Spleen (tissue), 11 donors: Measurements from ENCODE around the gene NCOA1. TPM values are rescaled to one million over a fixed set of nuclear protein-coding genes. Genes with fewer than 3 reads are reported as not detected.

ENCODE experiments used
- DNase-seq: peaks from one replicate; pipeline ENCODE4 v3.0.0-alpha.2; 2020
- H3K27ac ChIP-seq, 8 donors: fragments of 200-600 bp; sonication (generic) in 7 of 8; 1 replicate in 4 of 8; 2 replicates in 4 of 8; pipeline versions ENCODE4 v1.5.0 to v1.8.0; 2016 to 2021; ENCODE audit warnings: inconsistent platforms in 4 of 8, mild to moderate bottlenecking in 4 of 8, moderate library complexity in 1 of 8
- H3K27me3 ChIP-seq, 7 donors: fragments of 200-600 bp; sonication (generic) in 6 of 7; replicated peaks in 1 of 7; 1 replicate in 4 of 7; 2 replicates in 3 of 7; pipeline versions ENCODE4 v1.5.0 to v1.8.0; 2016 to 2021; ENCODE audit warnings: inconsistent platforms in 3 of 7, mild to moderate bottlenecking in 1 of 7
- H3K36me3 ChIP-seq, 6 donors: fragments of 200-600 bp; sonication (generic) in 5 of 6; 1 replicate in 4 of 6; 2 replicates in 2 of 6; pipeline versions ENCODE4 v1.5.0 to v1.8.0; 2016 to 2021; ENCODE audit warnings: inconsistent platforms in 2 of 6
- H3K4me1 ChIP-seq, 6 donors: fragments of 200-600 bp; sonication (generic) in 5 of 6; 1 replicate in 3 of 6; 2 replicates in 3 of 6; pipeline versions ENCODE4 v1.5.0 to v1.8.0; 2016 to 2021; ENCODE audit warnings: inconsistent platforms in 3 of 6
- H3K4me3 ChIP-seq, 8 donors: fragments of 200-600 bp; sonication (generic) in 7 of 8; 1 replicate in 4 of 8; 2 replicates in 4 of 8; pipeline versions ENCODE4 v1.5.0 to v1.8.0; 2016 to 2021; ENCODE audit warnings: inconsistent platforms in 4 of 8, mild to moderate bottlenecking in 4 of 8, moderate library complexity in 2 of 8
- H3K9me3 ChIP-seq, 8 donors: fragments of 200-600 bp; sonication (generic) in 7 of 8; 1 replicate in 4 of 8; 2 replicates in 4 of 8; pipeline versions ENCODE4 v1.5.0 to v1.8.0; 2016 to 2021; ENCODE audit warnings: inconsistent platforms in 4 of 8
- CTCF ChIP-seq, 11 experiments: fragments of 200-600 bp in 7 of 11; fragments of 450-650 bp in 4 of 11; sonication (generic) in 4 of 11; IDR thresholded peaks in 8 of 11; conservative IDR thresholded peaks in 3 of 11; 1 replicate in 7 of 11; 2 replicates in 4 of 11; pipeline versions ENCODE4 v1.4.0 to v1.8.0; 2016 to 2021; ENCODE audit warnings: antibody characterized with exemption in 11 of 11, inconsistent platforms in 4 of 11, mild to moderate bottlenecking in 1 of 11
- POLR2A ChIP-seq, 3 donors: fragments of 450-650 bp; IDR thresholded peaks; one replicate each; pipeline ENCODE4 v1.5.1; 2017; ENCODE audit warnings: antibody characterized with exemption in 3 of 3, mild to moderate bottlenecking in 1 of 3
- POLR2AphosphoS5 ChIP-seq, 3 donors: sonication (generic); formaldehyde crosslinking; IDR thresholded peaks; one replicate each; pipeline ENCODE4 v1.5.1; 2017; ENCODE audit warnings: antibody characterized with exemption in 3 of 3
- WGBS, 5 donors: extraction: QIAGEN DNeasy Blood & Tissue Kit in 3 of 5; methylation state at CpG; one replicate each; pipeline versions ENCODE4 v1.1.5 to v1.1.7; 2013 to 2018; 5-methylcytosine and 5-hydroxymethylcytosine counted together
- intact Hi-C: fragments of 100-400 bp; cut with DNase I; formaldehyde crosslinking; loops from one replicate; pipeline ENCODE4 v1.15.0; 2023; ENCODE audit warnings: low total_unique reads
- polyA plus RNA-seq, 3 donors: library from polyadenylated mRNA; stranded (reverse); fragments of 200-250 nt; gene quantifications; one replicate each; pipeline ENCODE4 v1.2.1, GENCODE V29; 2013
- total RNA-seq, 7 donors: library from RNA; depleted of rRNA in 3 of 7; stranded (reverse); fragments of >200 nt in 3 of 7; fragmentation: NEBNext Ultra II Directional in 4 of 7; extraction: Animal tissue kit (Norgen Biotek cat#: 25700) in 4 of 7; gene quantifications; one replicate each; pipeline versions ENCODE4 v1.1.0 to v1.2.1, GENCODE V29; 2016 to 2021
- donor health status: healthy with polysubstance abuse.
- donor health status: DM: no; HTN: no; CAD: no; lungs with moderate emphysema.
- donor health status: DM: no; HTN: no; CAD: no.
- donor health status: Bipolar disorder and iron deficiency.
- donor health status: healthy.
- donor health status: DM: no; HTN: no; CAD: no.
- donor health status: DM: yes; HTN: yes; CAD: no.

The NCOA1 gene
- total and polyA plus RNA-seq, 10 donors = 4.4 to 73.6 (median 54.4) TPM

GRCh38 chr2:24762518-24762917 lies 271.5 kb downstream of the NCOA1 start:
- H3K27ac ChIP-seq = no peak overlapping the region
- intact Hi-C loops = no loop called here
- no peak for DNase-seq
- TF ChIP-seq POLR2A (IDR thresholded peaks at IDR 0.05) (no peak), POLR2AphosphoS5 (IDR thresholded peaks at IDR 0.05) (no peak), CTCF (IDR thresholded peaks at IDR 0.05 in 8 of 11, conservative IDR thresholded peaks at IDR 0.05 in 3 of 11) (no peak)
- H3K4me1 ChIP-seq = no peaks in the 10 kb centered on the region
- peaks cover 3 to 99% (median 55%) of the 10 kb centered on the region in 6 donors for H3K36me3 ChIP-seq
- no peak overlapping the region for H3K4me3 ChIP-seq
- H3K27me3 ChIP-seq = no peaks in the 10 kb centered on the region
- H3K9me3 ChIP-seq = no peaks in the 10 kb centered on the region
- WGBS, 5 donors = 83 to 95% (median 89%) methylated on average over 1 to 2 of the region's 2 CpGs

GRCh38 chr2:24763843-24764242 lies 272.8 kb downstream of the NCOA1 start:
- WGBS, 5 donors = 90 to 95% (median 93%) methylated on average over 4 of the region's 4 CpGs
- peaks cover 3 to 99% (median 53%) of the 10 kb centered on the region in 6 donors for H3K36me3 ChIP-seq
- H3K27me3 ChIP-seq = no peaks in the 10 kb centered on the region
- no peak overlapping the region for H3K27ac ChIP-seq
- TF ChIP-seq POLR2AphosphoS5 (IDR thresholded peaks at IDR 0.05) = no peak
- TF ChIP-seq CTCF (IDR thresholded peaks at IDR 0.05 in 8 of 11, conservative IDR thresholded peaks at IDR 0.05 in 3 of 11) = no peak
- TF ChIP-seq POLR2A (IDR thresholded peaks at IDR 0.05) = no peak
- H3K9me3 ChIP-seq = no peaks in the 10 kb centered on the region
- H3K4me3 ChIP-seq = no peak overlapping the region
- intact Hi-C loops = no loop called here
- no peaks in the 10 kb centered on the region for H3K4me1 ChIP-seq
- no peak for DNase-seq

GRCh38 chr2:24766609-24767008 lies 275.6 kb downstream of the NCOA1 start:
- intact Hi-C loops = no loop called here
- Histone ChIP-seq H3K27me3 (no peaks in the 10 kb centered on the region), H3K27ac (no peak overlapping the region), H3K4me1 (no peaks in the 10 kb centered on the region), H3K9me3 (no peaks in the 10 kb centered on the region), H3K4me3 (no peak overlapping the region), H3K36me3 (peaks cover 0 to 91% (median 50%) of the 10 kb centered on the region in 6 donors)
- DNase-seq = no peak
- TF ChIP-seq POLR2AphosphoS5 (IDR thresholded peaks at IDR 0.05) (no peak), POLR2A (IDR thresholded peaks at IDR 0.05) (no peak), CTCF (IDR thresholded peaks at IDR 0.05 in 8 of 11, conservative IDR thresholded peaks at IDR 0.05 in 3 of 11) (no peak)
- WGBS, 5 donors = 60 to 69% (median 63%) methylated on average over 6 of the region's 6 CpGs

- Histone ChIP-seq H3K27ac (no peak overlapping the region), H3K27me3 (no peaks in the 10 kb centered on the region), H3K4me1 (no peaks in the 10 kb centered on the region), H3K4me3 (no peak overlapping the region), H3K36me3 (peaks cover 0 to 77% (median 38%) of the 10 kb centered on the region in 6 donors), H3K9me3 (no peaks in the 10 kb centered on the region)
- DNase-seq = no peak
- TF ChIP-seq POLR2AphosphoS5 (IDR thresholded peaks at IDR 0.05) (no peak), CTCF (IDR thresholded peaks at IDR 0.05 in 8 of 11, conservative IDR thresholded peaks at IDR 0.05 in 3 of 11) (no peak), POLR2A (IDR thresholded peaks at IDR 0.05) (no peak)
- intact Hi-C loops = no loop called here
- 96 to 98% (median 97%) methylated on average over 5 of the region's 5 CpGs for WGBS, 5 donors
Observed at GRCh38 chr2:24768013-24768412, 277.0 kb downstream of the NCOA1 start.
